Brain microvascular endothelial cell (primary cell): ENCODE results near the gene TNNT1.
A peak's percentile ranks its signal among the peaks of the same experiment; 100 is the strongest.

ENCODE experiments used
- DNase-seq: peaks from one replicate; pipeline ENCODE4 v3.0.0-alpha.2; 2020
- H3K27ac ChIP-seq: fragments of 250-450 bp; sonication (Bioruptor Pico); 2 replicates; pipeline ENCODE4 v1.5.1; 2020; ENCODE audit warnings: mild to moderate bottlenecking, moderate library complexity
- H3K27me3 ChIP-seq: fragments of 250-450 bp; sonication (Bioruptor Pico); replicated peaks from 2 replicates; pipeline ENCODE4 v1.5.1; 2020; ENCODE audit warnings: mild to moderate bottlenecking
- H3K36me3 ChIP-seq: fragments of 250-450 bp; sonication (Bioruptor Pico); replicated peaks from 2 replicates; pipeline ENCODE4 v1.5.1; 2020; ENCODE audit warnings: mild to moderate bottlenecking
- H3K4me3 ChIP-seq: 2 replicates; pipeline ENCODE4 v1.5.1; 2011; ENCODE audit warnings: low read depth, mild to moderate bottlenecking, control low read depth, low read length, moderate library complexity
- CTCF ChIP-seq: IDR thresholded peaks from 2 replicates; pipeline ENCODE4 v1.5.1; 2011; ENCODE audit warnings: low read depth, mild to moderate bottlenecking, moderate library complexity, low read length, control low read depth, inconsistent platforms; ENCODE audit errors: missing control alignments
- in situ Hi-C: cut with HindIII; loops from 2 replicates; pipeline ENCODE4 v1.10.0; 2017; ENCODE audit warnings: low sequenced_read_pairs, low pct_ligation_motif_present

Gene TNNT1

GRCh38 chr19:55105237-55105636 is 43.8 kb downstream of the TNNT1 start:
- DNase-seq, result no peak
- Histone ChIP-seq H3K4me3 (no peak overlapping the region), H3K27me3 (no peaks in the 10 kb centered on the region), H3K36me3 (peaks cover 27% of the 10 kb centered on the region), H3K27ac (no peak overlapping the region)
- TF ChIP-seq CTCF, result no peak
- in situ Hi-C loops, result no loop called here

GRCh38 chr19:55103190-55103589 is 45.8 kb downstream of the TNNT1 start:
- Histone ChIP-seq H3K36me3 (peaks cover 41% of the 10 kb centered on the region), H3K4me3 (no peak overlapping the region), H3K27ac (no peak overlapping the region), H3K27me3 (no peaks in the 10 kb centered on the region)
- in situ Hi-C loops, result no loop called here
- no peak for DNase-seq
- TF ChIP-seq CTCF, result no peak

- H3K27ac ChIP-seq, result no peak overlapping the region
- H3K27me3 ChIP-seq, result no peaks in the 10 kb centered on the region
- H3K4me3 ChIP-seq, result no peak overlapping the region
- in situ Hi-C loops, result no loop called here
- DNase-seq, result no peak
- H3K36me3 ChIP-seq, result peaks cover 42% of the 10 kb centered on the region
- no peak for TF ChIP-seq CTCF
Measured at GRCh38 chr19:55101261-55101660, 47.7 kb downstream of the TNNT1 start.

- peak; percentile 25 for DNase-seq
- TF ChIP-seq CTCF, result peak; percentile 53
- Histone ChIP-seq H3K27ac (no peak overlapping the region), H3K27me3 (no peaks in the 10 kb centered on the region), H3K4me3 (no peak overlapping the region), H3K36me3 (peaks cover 48% of the 10 kb centered on the region)
- in situ Hi-C loops, result no loop called here
Measured at GRCh38 chr19:55099557-55100506, 49.2 kb downstream of the TNNT1 start.

- TF ChIP-seq CTCF, result peak; percentile 33
- H3K4me3 ChIP-seq, result no peak overlapping the region
- in situ Hi-C loops, result no loop called here
- no peak for DNase-seq
- H3K27me3 ChIP-seq, result no peaks in the 10 kb centered on the region
- H3K27ac ChIP-seq, result no peak overlapping the region
- H3K36me3 ChIP-seq, result peaks cover 55% of the 10 kb centered on the region
Measured at GRCh38 chr19:55098716-55099556, 50.1 kb downstream of the TNNT1 start.
